Body of pancreas (tissue), 4 donors: Measurements from ENCODE around the gene DBF4. TPM values are rescaled to one million over a fixed set of nuclear protein-coding genes. Genes with fewer than 3 reads are reported as not detected.
"Not testable (repeated sequence)": the region's sequence is repeated elsewhere in the genome, so short reads cannot be mapped to it uniquely, and the experiment has no call there.

Source experiments
- ATAC-seq: fragments of 150-250 bp; one replicate; pipeline ENCODE4 v1.9.1; 2016
- DNase-seq, 4 donors: peaks; one replicate each; pipeline ENCODE4 v3.0.0-alpha.2; 2019
- H3K27ac ChIP-seq, 4 donors: fragments of 200-600 bp; sonication (generic); 1 replicate in 3 of 4; 2 replicates in 1 of 4; pipeline versions ENCODE4 v1.5.1 to v1.6.1; 2016 to 2019; ENCODE audit warnings: mild to moderate bottlenecking in 1 of 4, mixed read lengths in 1 of 4, moderate library complexity in 1 of 4
- H3K27me3 ChIP-seq, 2 donors: fragments of 200-600 bp; sonication (generic); one replicate each; pipeline ENCODE4 v1.6.0; 2016; ENCODE audit warnings: mild to moderate bottlenecking in 1 of 2
- H3K36me3 ChIP-seq, 2 donors: fragments of 200-600 bp; sonication (generic); replicated peaks in 1 of 2; 2 replicates each; pipeline ENCODE4 v1.5.1; 2016; ENCODE audit warnings: low read depth in 2 of 2; ENCODE audit not compliant: insufficient read depth in 1 of 2
- H3K4me1 ChIP-seq: fragments of 200-600 bp; sonication (generic); one replicate; pipeline ENCODE4 v1.6.0; 2016
- H3K4me3 ChIP-seq, 2 donors: fragments of 200-600 bp; sonication (generic); 1 replicate in 1 of 2; 2 replicates in 1 of 2; pipeline ENCODE4 v1.5.1; 2016 to 2019
- H3K9me3 ChIP-seq, 3 donors: fragments of 200-600 bp; sonication (generic); 1 replicate in 2 of 3; 2 replicates in 1 of 3; pipeline ENCODE4 v1.5.1; 2016
- POLR2A ChIP-seq, 3 donors: fragments of 450-650 bp; IDR thresholded peaks; one replicate each; pipeline ENCODE4 v1.6.1; 2016; ENCODE audit warnings: antibody characterized with exemption in 3 of 3, mild to moderate bottlenecking in 2 of 3
- WGBS, 2 donors: methylation state at CpG; one replicate each; pipeline ENCODE4 v1.1.5; 2017; 5-methylcytosine and 5-hydroxymethylcytosine counted together
- intact Hi-C: fragments of 100-400 bp; cut with DNase I; formaldehyde crosslinking; loops from one replicate; pipeline ENCODE4 v1.15.1; 2023
- total RNA-seq, 2 donors: library from RNA; depleted of rRNA; stranded (reverse); fragments of >200 nt; gene quantifications; one replicate each; pipeline ENCODE4 v1.1.0, GENCODE V29; 2016
- TF ChIP-seq, protein P1 (sequence below), 7 experiments: fragments of 450-650 bp in 4 of 7; fragments of 200-600 bp in 3 of 7; sonication (generic) in 3 of 7; IDR thresholded peaks; one replicate each; pipeline ENCODE4 v1.5.1; 2016 to 2019; ENCODE audit warnings: antibody characterized with exemption in 7 of 7

Gene DBF4
- total RNA-seq, 2 donors from 2014 or later, result 4.3 to 8.6 TPM

DNA sequence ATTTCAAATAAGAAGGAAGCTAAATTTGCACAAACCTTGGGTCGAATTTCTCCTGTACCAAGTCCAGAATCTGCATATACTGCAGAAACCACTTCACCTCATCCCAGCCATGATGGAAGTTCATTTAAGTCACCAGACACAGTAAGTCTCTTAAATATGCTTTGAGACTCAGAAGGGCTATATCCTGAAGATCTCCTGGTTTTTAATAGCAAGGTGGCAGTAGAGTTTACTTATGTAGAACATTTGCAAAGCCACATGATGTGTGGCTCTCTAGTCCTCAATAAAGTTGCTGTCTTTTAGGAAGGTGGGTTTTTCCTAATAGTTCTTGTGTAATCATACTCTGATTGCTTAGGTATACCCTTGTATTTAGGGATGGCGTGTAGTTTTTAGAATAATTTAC is 8.7 kb downstream of the DBF4 start:
- H3K9me3 ChIP-seq, result no peaks in the 10 kb centered on the region
- H3K27ac ChIP-seq, result no peak overlapping the region
- WGBS, 2 donors, result 66 to 67% methylated on average over 2 of the region's 2 CpGs
- ATAC-seq (no peak), DNase-seq (no peak)
- peaks cover 0 to 6% of the 10 kb centered on the region in 2 donors for H3K36me3 ChIP-seq
- no peaks in the 10 kb centered on the region for H3K27me3 ChIP-seq
- intact Hi-C loops, result loop anchor here (10.0 kb wide), 1 partner anchor 80 kb away; no protein-coding TSS in a partner anchor
- no peak overlapping the region for H3K4me3 ChIP-seq
- H3K4me1 ChIP-seq, result no peaks in the 10 kb centered on the region
- no peak for TF ChIP-seq POLR2A (IDR thresholded peaks at IDR 0.05)
- TF ChIP-seq, protein P1, sequence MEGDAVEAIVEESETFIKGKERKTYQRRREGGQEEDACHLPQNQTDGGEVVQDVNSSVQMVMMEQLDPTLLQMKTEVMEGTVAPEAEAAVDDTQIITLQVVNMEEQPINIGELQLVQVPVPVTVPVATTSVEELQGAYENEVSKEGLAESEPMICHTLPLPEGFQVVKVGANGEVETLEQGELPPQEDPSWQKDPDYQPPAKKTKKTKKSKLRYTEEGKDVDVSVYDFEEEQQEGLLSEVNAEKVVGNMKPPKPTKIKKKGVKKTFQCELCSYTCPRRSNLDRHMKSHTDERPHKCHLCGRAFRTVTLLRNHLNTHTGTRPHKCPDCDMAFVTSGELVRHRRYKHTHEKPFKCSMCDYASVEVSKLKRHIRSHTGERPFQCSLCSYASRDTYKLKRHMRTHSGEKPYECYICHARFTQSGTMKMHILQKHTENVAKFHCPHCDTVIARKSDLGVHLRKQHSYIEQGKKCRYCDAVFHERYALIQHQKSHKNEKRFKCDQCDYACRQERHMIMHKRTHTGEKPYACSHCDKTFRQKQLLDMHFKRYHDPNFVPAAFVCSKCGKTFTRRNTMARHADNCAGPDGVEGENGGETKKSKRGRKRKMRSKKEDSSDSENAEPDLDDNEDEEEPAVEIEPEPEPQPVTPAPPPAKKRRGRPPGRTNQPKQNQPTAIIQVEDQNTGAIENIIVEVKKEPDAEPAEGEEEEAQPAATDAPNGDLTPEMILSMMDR (IDR thresholded peaks at IDR 0.05), result no peak

DNA sequence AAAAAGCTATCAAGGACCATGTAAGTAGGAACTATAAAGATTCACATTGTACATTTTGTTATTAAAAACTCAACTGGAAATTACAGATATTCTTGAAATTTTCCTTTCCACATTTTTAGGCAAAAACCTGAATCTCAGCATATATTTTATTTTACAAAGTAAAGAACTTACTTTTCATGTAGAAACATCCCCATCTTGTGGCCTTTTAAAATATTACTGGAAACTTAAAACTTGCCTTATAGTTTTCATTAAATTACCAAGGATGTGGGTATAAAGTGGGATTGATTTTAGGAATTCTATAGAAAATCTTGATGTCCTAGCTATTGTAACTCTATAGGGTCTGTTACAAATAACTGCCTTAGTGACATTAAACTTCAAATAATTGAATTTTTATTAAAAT is 10.6 kb downstream of the DBF4 start:
- Histone ChIP-seq H3K36me3 (peaks cover 0 to 6% of the 10 kb centered on the region in 2 donors), H3K4me3 (no peak overlapping the region), H3K4me1 (no peaks in the 10 kb centered on the region), H3K27me3 (no peaks in the 10 kb centered on the region), H3K27ac (no peak overlapping the region), H3K9me3 (no peaks in the 10 kb centered on the region)
- intact Hi-C loops, result loop anchor here (10.0 kb wide), 1 partner anchor 82 kb away; no protein-coding TSS in a partner anchor
- no peak for TF ChIP-seq POLR2A (IDR thresholded peaks at IDR 0.05)
- TF ChIP-seq, protein P1 (IDR thresholded peaks at IDR 0.05), result peak in 6 of 7 experiments; percentile 23 to 62 (median 48)
- ATAC-seq (no peak), DNase-seq (no peak)

DNA sequence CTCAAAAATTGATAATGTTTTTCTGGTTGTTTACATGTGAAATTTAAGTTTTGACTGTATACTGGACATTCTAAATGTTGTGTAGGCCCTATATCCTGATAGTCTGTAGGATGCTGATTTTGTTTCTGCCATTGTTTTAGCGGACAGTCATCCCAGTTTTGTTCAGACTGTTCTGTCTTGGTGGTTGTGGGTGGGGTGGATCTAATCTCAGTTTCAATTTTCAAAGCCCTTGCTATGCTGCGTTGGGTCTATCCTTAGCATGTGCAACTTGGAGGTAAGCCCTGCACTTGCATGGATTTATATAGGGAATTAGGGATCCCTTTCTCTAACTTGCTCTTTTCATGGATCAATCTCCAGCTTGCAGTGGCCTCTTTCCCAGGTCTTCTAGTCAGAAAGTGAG is 19.1 kb downstream of the DBF4 start:
- Histone ChIP-seq H3K27ac (no peak overlapping the region), H3K4me1 (no peaks in the 10 kb centered on the region), H3K27me3 (no peaks in the 10 kb centered on the region), H3K9me3 (no peaks in the 10 kb centered on the region), H3K4me3 (no peak overlapping the region), H3K36me3 (no peaks in the 10 kb centered on the region)
- intact Hi-C loops, result no loop called here
- WGBS, 2 donors, result 94 to 100% methylated on average over 2 of the region's 2 CpGs
- no peak for ATAC-seq
- no peak for DNase-seq
- TF ChIP-seq POLR2A (IDR thresholded peaks at IDR 0.05), result no peak
- TF ChIP-seq, protein P1 (IDR thresholded peaks at IDR 0.05), result no peak

DNA sequence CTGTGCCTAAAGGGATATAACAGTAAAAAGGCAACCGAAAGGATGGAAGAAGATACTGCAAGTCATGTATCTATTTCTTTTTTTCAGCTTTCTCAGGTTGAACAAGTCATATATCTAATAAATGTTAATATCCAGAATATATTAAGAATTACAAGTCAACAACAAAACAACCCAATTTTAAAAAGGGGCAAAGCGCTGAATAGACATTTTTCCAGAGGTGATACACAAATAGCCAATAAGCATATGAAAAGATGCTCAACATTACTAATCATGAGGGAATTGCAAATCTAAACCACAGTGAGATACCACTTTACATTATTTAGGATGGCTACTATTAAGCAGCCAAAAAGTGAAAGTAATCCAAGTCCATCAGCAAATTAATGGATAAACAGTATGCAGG is 23.0 kb downstream of the DBF4 start:
- Histone ChIP-seq H3K27me3 (no peaks in the 10 kb centered on the region), H3K4me3 (no peak overlapping the region), H3K36me3 (no peaks in the 10 kb centered on the region), H3K4me1 (no peaks in the 10 kb centered on the region), H3K9me3 (no peaks in the 10 kb centered on the region), H3K27ac (no peak overlapping the region)
- intact Hi-C loops, result no loop called here
- 88 to 100% methylated on average over 2 of the region's 2 CpGs for WGBS, 2 donors
- DNase-seq (no peak), ATAC-seq (no peak)
- TF ChIP-seq, protein P1 (IDR thresholded peaks at IDR 0.05), result no peak
- TF ChIP-seq POLR2A (IDR thresholded peaks at IDR 0.05), result no peak

DNA sequence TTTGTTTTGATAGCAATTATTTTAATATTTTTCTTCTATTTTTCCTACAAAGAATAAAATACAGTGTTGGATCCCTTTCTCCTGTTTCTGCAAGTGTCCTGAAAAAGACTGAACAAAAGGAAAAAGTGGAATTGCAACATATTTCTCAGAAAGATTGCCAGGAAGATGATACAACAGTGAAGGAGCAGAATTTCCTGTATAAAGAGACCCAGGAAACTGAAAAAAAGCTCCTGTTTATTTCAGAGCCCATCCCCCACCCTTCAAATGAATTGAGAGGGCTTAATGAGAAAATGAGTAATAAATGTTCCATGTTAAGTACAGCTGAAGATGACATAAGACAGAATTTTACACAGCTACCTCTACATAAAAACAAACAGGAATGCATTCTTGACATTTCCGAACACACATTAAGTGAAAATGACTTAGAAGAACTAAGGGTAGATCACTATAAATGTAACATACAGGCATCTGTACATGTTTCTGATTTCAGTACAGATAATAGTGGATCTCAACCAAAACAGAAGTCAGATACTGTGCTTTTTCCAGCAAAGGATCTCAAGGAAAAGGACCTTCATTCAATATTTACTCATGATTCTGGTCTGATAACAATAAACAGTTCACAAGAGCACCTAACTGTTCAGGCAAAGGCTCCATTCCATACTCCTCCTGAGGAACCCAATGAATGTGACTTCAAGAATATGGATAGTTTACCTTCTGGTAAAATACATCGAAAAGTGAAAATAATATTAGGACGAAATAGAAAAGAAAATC is 31.0 kb downstream of the DBF4 start:
- H3K27me3 ChIP-seq, H3K4me3 ChIP-seq, ATAC-seq, intact Hi-C loops, H3K9me3 ChIP-seq, H3K4me1 ChIP-seq, H3K27ac ChIP-seq, DNase-seq, H3K36me3 ChIP-seq: not testable (repeated sequence)
- WGBS, 2 donors, result 84 to 97% methylated on average over 3 of the region's 3 CpGs

DNA sequence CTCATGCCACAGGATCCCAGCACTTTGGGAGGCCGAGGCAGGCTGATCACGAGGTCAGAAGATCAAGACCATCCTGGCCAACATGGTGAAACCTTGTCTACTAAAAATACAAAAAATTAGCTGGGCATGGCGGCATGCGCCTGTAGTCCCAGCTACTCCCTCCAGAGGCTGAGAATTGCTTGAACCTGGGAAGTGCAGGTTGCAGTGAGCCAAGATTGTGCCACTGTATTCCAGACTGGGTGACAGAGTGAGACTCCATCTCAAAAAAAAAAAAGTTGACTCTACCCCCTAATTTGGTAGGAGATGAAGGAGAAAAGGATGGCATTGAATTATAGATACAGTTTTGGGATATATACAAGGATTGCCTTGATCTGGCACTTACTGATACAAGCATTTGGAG is 32.5 kb downstream of the DBF4 start:
- H3K4me3 ChIP-seq, intact Hi-C loops: not testable (repeated sequence)
- 93 to 94% methylated on average over 4 of the region's 4 CpGs for WGBS, 2 donors

More for the DNA sequence above, 32.5 kb downstream of the DBF4 start:
- H3K27ac ChIP-seq, DNase-seq, H3K9me3 ChIP-seq, H3K27me3 ChIP-seq, H3K4me1 ChIP-seq, H3K36me3 ChIP-seq, ATAC-seq: not testable (repeated sequence)
